ENCODE measurements around the gene NAPEPLD. TPM values are rescaled to one million over a fixed set of nuclear protein-coding genes. Genes with fewer than 3 reads are reported as not detected.

NAPEPLD gene
- total RNA-seq, 1 donor from 2014 or later = 7.6 TPM

GRCh38 chr7:103116511-103116910 is 32.4 kb downstream of the NAPEPLD start:
- Histone ChIP-seq H3K9ac (ENCODE audit: low read length) (no peak overlapping the region), H3K79me2 (ENCODE audit: insufficient read depth, low read length) (no peaks in the 10 kb centered on the region), H4K20me1 (ENCODE audit: insufficient read depth, low read length) (no peaks in the 10 kb centered on the region), H2AFZ (ENCODE audit: low read depth, low read length) (no peak overlapping the region), H3K9me3 (ENCODE audit: insufficient read depth, low read depth, low read length) (no peaks in the 10 kb centered on the region), H3K4me1 (ENCODE audit: insufficient read depth, low read length) (peaks cover 5% of the 10 kb centered on the region), H3K4me3 (ENCODE audit: insufficient read depth, low read depth, low read length) (no peak overlapping the region), H3K4me2 (ENCODE audit: low read length) (no peak overlapping the region), H3K27me3 (ENCODE audit: insufficient read depth, low read length) (no peaks in the 10 kb centered on the region), H3K27ac (ENCODE audit: low read depth, low read length) (no peak overlapping the region), H3K36me3 (ENCODE audit: insufficient read depth, low read length) (no peaks in the 10 kb centered on the region)
- DNase-seq (ENCODE audit: low read depth) (no peak), FAIRE-seq (no peak)
- no peak overlapping the region for H3K4me3 Mint-ChIP-seq (ENCODE audit: unreplicated experiment)
- peaks cover 6% of the 10 kb centered on the region for H3K36me3 Mint-ChIP-seq (ENCODE audit: low read depth, unreplicated experiment)
- peaks cover 3% of the 10 kb centered on the region for H3K9me3 Mint-ChIP-seq (ENCODE audit: unreplicated experiment)
- H3K27ac Mint-ChIP-seq (ENCODE audit: unreplicated experiment) = no peak overlapping the region
- TF ChIP-seq EZH2 (IDR thresholded peaks at IDR 0.05; ENCODE audit: insufficient read depth, low read length) (no peak), CTCF (IDR thresholded peaks at IDR 0.05; ENCODE audit: insufficient read depth, low read depth, low read length) (no peak)
- H3K27me3 Mint-ChIP-seq (ENCODE audit: low read depth, unreplicated experiment) = no peaks in the 10 kb centered on the region
- peaks cover 12% of the 10 kb centered on the region for H3K4me1 Mint-ChIP-seq (ENCODE audit: low read depth, unreplicated experiment)

- Histone ChIP-seq H4K20me1 (ENCODE audit: insufficient read depth, low read length) (no peaks in the 10 kb centered on the region), H3K27ac (ENCODE audit: low read depth, low read length) (no peak overlapping the region), H3K4me2 (ENCODE audit: low read length) (no peak overlapping the region), H3K27me3 (ENCODE audit: insufficient read depth, low read length) (no peaks in the 10 kb centered on the region), H3K4me3 (ENCODE audit: insufficient read depth, low read depth, low read length) (no peak overlapping the region), H3K79me2 (ENCODE audit: insufficient read depth, low read length) (no peaks in the 10 kb centered on the region), H3K9ac (ENCODE audit: low read length) (no peak overlapping the region), H2AFZ (ENCODE audit: low read depth, low read length) (no peak overlapping the region), H3K9me3 (ENCODE audit: insufficient read depth, low read depth, low read length) (no peaks in the 10 kb centered on the region), H3K4me1 (ENCODE audit: insufficient read depth, low read length) (peaks cover 5% of the 10 kb centered on the region), H3K36me3 (ENCODE audit: insufficient read depth, low read length) (no peaks in the 10 kb centered on the region)
- Mint-ChIP-seq H3K27ac (ENCODE audit: unreplicated experiment) (no peak overlapping the region), H3K4me3 (ENCODE audit: unreplicated experiment) (no peak overlapping the region), H3K36me3 (ENCODE audit: low read depth, unreplicated experiment) (peaks cover 8% of the 10 kb centered on the region), H3K27me3 (ENCODE audit: low read depth, unreplicated experiment) (no peaks in the 10 kb centered on the region), H3K4me1 (ENCODE audit: low read depth, unreplicated experiment) (peaks cover 12% of the 10 kb centered on the region), H3K9me3 (ENCODE audit: unreplicated experiment) (peaks cover 6% of the 10 kb centered on the region)
- FAIRE-seq (no peak), DNase-seq (ENCODE audit: low read depth) (no peak)
- TF ChIP-seq CTCF (IDR thresholded peaks at IDR 0.05; ENCODE audit: insufficient read depth, low read depth, low read length) = no peak
- no peak for TF ChIP-seq EZH2 (IDR thresholded peaks at IDR 0.05; ENCODE audit: insufficient read depth, low read length)
Measured at GRCh38 chr7:103115771-103116170, 33.1 kb downstream of the NAPEPLD start.

GRCh38 chr7:103114576-103115008 is 34.3 kb downstream of the NAPEPLD start:
- Histone ChIP-seq H2AFZ (ENCODE audit: low read depth, low read length) (no peak overlapping the region), H3K27me3 (ENCODE audit: insufficient read depth, low read length) (no peaks in the 10 kb centered on the region), H3K36me3 (ENCODE audit: insufficient read depth, low read length) (no peaks in the 10 kb centered on the region), H3K4me1 (ENCODE audit: insufficient read depth, low read length) (peaks cover 5% of the 10 kb centered on the region), H3K27ac (ENCODE audit: low read depth, low read length) (no peak overlapping the region), H3K79me2 (ENCODE audit: insufficient read depth, low read length) (no peaks in the 10 kb centered on the region), H4K20me1 (ENCODE audit: insufficient read depth, low read length) (no peaks in the 10 kb centered on the region), H3K9me3 (ENCODE audit: insufficient read depth, low read depth, low read length) (no peaks in the 10 kb centered on the region), H3K4me2 (ENCODE audit: low read length) (no peak overlapping the region), H3K9ac (ENCODE audit: low read length) (no peak overlapping the region), H3K4me3 (ENCODE audit: insufficient read depth, low read depth, low read length) (no peak overlapping the region)
- peaks cover 10% of the 10 kb centered on the region for H3K4me1 Mint-ChIP-seq (ENCODE audit: low read depth, unreplicated experiment)
- no peak for TF ChIP-seq EZH2 (IDR thresholded peaks at IDR 0.05; ENCODE audit: insufficient read depth, low read length)
- no peak for TF ChIP-seq CTCF (IDR thresholded peaks at IDR 0.05; ENCODE audit: insufficient read depth, low read depth, low read length)
- no peaks in the 10 kb centered on the region for H3K27me3 Mint-ChIP-seq (ENCODE audit: low read depth, unreplicated experiment)
- no peak overlapping the region for H3K4me3 Mint-ChIP-seq (ENCODE audit: unreplicated experiment)
- no peak overlapping the region for H3K27ac Mint-ChIP-seq (ENCODE audit: unreplicated experiment)
- peaks cover 6% of the 10 kb centered on the region for H3K9me3 Mint-ChIP-seq (ENCODE audit: unreplicated experiment)
- DNase-seq (ENCODE audit: low read depth) (no peak), FAIRE-seq (no peak)
- peaks cover 14% of the 10 kb centered on the region for H3K36me3 Mint-ChIP-seq (ENCODE audit: low read depth, unreplicated experiment)

All from astrocyte (in vitro differentiated cells and primary cell).